Panc1 (cell line): ENCODE data around the gene CSTF1.

ENCODE experiments used
- CTCF ChIP-seq: fragments of 450-650 bp; IDR thresholded peaks from 2 replicates; pipeline ENCODE4 v1.5.1; 2017; ENCODE audit warnings: mild to moderate bottlenecking
- SIN3A ChIP-seq: IDR thresholded peaks from 2 replicates; pipeline ENCODE4 v1.6.1; 2012; ENCODE audit warnings: low read depth, mild to moderate bottlenecking, low read length, moderate library complexity, borderline replicate concordance; ENCODE audit not compliant: insufficient read depth
- TCF7L2 ChIP-seq: IDR thresholded peaks from 2 replicates; pipeline ENCODE4 v1.6.1; 2011; ENCODE audit warnings: mild to moderate bottlenecking, low read depth, low read length, inconsistent platforms

DNA sequence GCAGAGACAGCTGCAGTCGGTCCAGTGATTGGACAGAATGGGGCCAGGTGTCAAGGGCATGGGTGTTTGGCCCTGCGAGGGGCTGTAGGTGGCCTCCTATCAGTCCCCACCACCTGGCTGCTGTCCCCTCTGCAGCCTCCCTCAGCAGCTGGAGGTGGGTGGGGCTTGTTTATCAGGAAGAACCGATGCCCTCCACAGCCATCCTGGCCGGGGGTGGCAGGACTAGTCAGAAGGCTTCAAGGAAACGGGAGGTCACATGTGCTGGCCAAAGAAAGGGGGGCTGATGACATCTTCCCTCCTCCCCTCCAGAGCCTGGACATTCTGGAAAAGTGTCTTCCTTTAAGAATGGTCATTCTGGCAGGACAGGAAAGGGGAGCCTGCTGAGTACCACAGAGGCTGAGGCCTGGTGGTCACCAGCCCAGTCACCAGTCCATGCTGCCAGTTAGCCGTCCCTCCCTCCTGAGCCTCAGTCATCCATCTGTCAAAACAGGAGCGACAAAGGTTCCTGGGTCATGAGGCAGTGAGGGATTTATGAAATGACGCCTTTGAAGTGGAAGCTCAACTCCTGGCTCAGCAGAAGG is 29.5 kb upstream of the CSTF1 start:
- TF ChIP-seq CTCF (no peak), SIN3A (no peak), TCF7L2 (no peak)
